DOHH2 (cell line): ENCODE measurements around the gene TGM2.
"Not testable (repeated sequence)": the region's sequence is repeated elsewhere in the genome, so short reads cannot be mapped to it uniquely, and the experiment has no call there.

Experiments used
- H3F3A ChIP-seq: fragments of 200-600 bp; sonication (generic), shearing (Covaris generic); 2 replicates; pipeline ENCODE4 v1.6.0; 2016; ENCODE audit warnings: antibody characterized with exemption, mild to moderate bottlenecking; ENCODE audit not compliant: control insufficient read depth, insufficient read depth
- H3K27ac ChIP-seq: fragments of 200-600 bp; sonication (generic); 2 replicates; pipeline ENCODE4 v1.5.1; 2014; ENCODE audit warnings: low read depth, mild to moderate bottlenecking, low read length, moderate library complexity
- H3K27me3 ChIP-seq: fragments of 200-600 bp; sonication (generic); 2 replicates; pipeline ENCODE4 v1.6.1; 2014; ENCODE audit warnings: mild to moderate bottlenecking, low read length, mixed read lengths; ENCODE audit not compliant: control insufficient read depth
- H3K36me3 ChIP-seq: fragments of 200-600 bp; sonication (generic); 2 replicates; pipeline ENCODE4 v1.6.1; 2014; ENCODE audit warnings: mild to moderate bottlenecking, low read length, moderate library complexity, mixed read lengths; ENCODE audit not compliant: control insufficient read depth
- H3K4me1 ChIP-seq: fragments of 200-600 bp; sonication (generic); 2 replicates; pipeline ENCODE4 v1.6.1; 2014; ENCODE audit warnings: mild to moderate bottlenecking, low read length, mixed read lengths; ENCODE audit not compliant: control insufficient read depth
- H3K4me2 ChIP-seq: fragments of 200-600 bp; sonication (generic); 2 replicates; pipeline ENCODE4 v1.6.0; 2014; ENCODE audit warnings: mild to moderate bottlenecking, low read length, moderate library complexity
- H3K4me3 ChIP-seq: fragments of 200-600 bp; sonication (generic); 2 replicates; pipeline ENCODE4 v1.5.1; 2014; ENCODE audit warnings: mild to moderate bottlenecking, low read length, mixed read lengths
- H3K79me2 ChIP-seq: fragments of 200-600 bp; sonication (generic); 2 replicates; pipeline ENCODE4 v1.6.1; 2014; ENCODE audit warnings: mild to moderate bottlenecking, low read length, mixed read lengths; ENCODE audit not compliant: control insufficient read depth
- H3K9me2 ChIP-seq: fragments of 200-600 bp; sonication (generic); replicated peaks from 2 replicates; pipeline ENCODE4 v1.6.1; 2014; ENCODE audit warnings: mild to moderate bottlenecking, low read length, mixed read lengths; ENCODE audit not compliant: control insufficient read depth
- H3K9me3 ChIP-seq: fragments of 200-600 bp; sonication (generic); 2 replicates; pipeline ENCODE4 v1.6.1; 2014; ENCODE audit warnings: antibody characterized with exemption, low read length, mixed read lengths; ENCODE audit not compliant: control insufficient read depth, insufficient read depth
- H4K20me1 ChIP-seq: fragments of 200-600 bp; sonication (generic); 2 replicates; pipeline ENCODE4 v1.6.0; 2014; ENCODE audit warnings: low read depth, mild to moderate bottlenecking, antibody characterized with exemption, low read length, moderate library complexity; ENCODE audit not compliant: control insufficient read depth, insufficient read depth
- EZH2phosphoT487 ChIP-seq: fragments of 200-600 bp; sonication (generic); IDR thresholded peaks from 2 replicates; pipeline ENCODE4 v1.6.1; 2017; ENCODE audit warnings: borderline replicate concordance, mild to moderate bottlenecking, antibody characterized with exemption, low read length, moderate library complexity, mixed read lengths
- TF ChIP-seq, protein P1 (sequence below): fragments of 200-600 bp; sonication (generic); IDR thresholded peaks from one replicate; pipeline ENCODE4 v1.5.1; 2014; ENCODE audit warnings: antibody characterized with exemption, mild to moderate bottlenecking, low read depth, low read length; ENCODE audit not compliant: poor library complexity, severe bottlenecking

TGM2 gene

DNA sequence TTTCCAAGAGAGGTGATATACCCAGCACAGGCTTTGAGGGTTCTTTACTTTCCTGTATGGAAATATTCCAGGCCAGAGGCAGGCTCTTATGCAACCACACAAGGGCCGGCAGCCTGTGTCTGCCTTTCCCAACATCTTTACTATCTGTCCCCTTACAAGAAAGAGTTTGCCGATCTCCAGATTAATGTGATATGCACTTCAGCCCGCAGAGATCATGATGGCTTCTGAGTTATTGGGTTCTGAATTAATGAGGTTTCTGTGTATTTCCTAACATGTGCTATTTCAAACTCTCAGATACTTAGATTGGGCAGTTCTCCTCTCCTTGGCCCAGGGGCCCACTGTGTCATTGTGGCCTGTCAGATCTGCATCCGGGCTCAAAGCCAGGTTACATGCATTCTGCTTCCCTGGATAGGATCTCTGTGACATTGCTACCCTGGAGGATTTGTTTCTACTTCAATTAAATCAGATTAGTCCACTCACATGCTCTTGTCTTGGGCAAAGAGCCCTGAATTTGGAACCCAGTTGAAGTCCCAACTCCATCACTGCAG is 56.6 kb downstream of the TGM2 start:
- Histone ChIP-seq H3K27me3 (no peaks in the 10 kb centered on the region), H3F3A (no peaks in the 10 kb centered on the region), H3K79me2 (no peaks in the 10 kb centered on the region), H3K4me1 (no peaks in the 10 kb centered on the region), H3K9me3 (no peaks in the 10 kb centered on the region), H3K9me2 (no peaks in the 10 kb centered on the region), H3K27ac (no peak overlapping the region), H4K20me1 (no peaks in the 10 kb centered on the region), H3K4me2 (no peak overlapping the region), H3K36me3 (no peaks in the 10 kb centered on the region), H3K4me3 (no peak overlapping the region)
- TF ChIP-seq, protein P1, sequence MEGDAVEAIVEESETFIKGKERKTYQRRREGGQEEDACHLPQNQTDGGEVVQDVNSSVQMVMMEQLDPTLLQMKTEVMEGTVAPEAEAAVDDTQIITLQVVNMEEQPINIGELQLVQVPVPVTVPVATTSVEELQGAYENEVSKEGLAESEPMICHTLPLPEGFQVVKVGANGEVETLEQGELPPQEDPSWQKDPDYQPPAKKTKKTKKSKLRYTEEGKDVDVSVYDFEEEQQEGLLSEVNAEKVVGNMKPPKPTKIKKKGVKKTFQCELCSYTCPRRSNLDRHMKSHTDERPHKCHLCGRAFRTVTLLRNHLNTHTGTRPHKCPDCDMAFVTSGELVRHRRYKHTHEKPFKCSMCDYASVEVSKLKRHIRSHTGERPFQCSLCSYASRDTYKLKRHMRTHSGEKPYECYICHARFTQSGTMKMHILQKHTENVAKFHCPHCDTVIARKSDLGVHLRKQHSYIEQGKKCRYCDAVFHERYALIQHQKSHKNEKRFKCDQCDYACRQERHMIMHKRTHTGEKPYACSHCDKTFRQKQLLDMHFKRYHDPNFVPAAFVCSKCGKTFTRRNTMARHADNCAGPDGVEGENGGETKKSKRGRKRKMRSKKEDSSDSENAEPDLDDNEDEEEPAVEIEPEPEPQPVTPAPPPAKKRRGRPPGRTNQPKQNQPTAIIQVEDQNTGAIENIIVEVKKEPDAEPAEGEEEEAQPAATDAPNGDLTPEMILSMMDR, result no peak
- no peak for TF ChIP-seq EZH2phosphoT487

DNA sequence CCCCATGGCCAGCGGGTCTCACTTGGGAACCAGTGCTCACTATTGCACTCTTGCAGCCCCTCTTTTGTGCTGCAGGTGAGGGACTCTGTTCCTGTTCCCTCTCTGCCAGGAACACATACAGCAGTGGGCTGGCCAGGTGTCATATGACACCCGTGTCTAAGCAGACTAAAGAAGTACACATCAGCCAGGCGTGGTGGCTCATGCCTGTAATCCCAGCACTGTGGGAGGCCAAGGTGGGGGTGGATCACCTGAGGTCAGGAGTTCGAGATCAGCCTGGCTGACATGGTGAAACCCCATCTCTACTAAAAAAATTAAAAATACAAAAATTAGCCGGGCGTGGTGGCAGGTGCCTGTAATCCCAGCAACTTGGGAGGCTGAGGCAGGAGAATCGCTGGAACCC is 57.2 kb downstream of the TGM2 start:
- not testable (repeated sequence) for H3K9me2 ChIP-seq, H3K27me3 ChIP-seq, H3K36me3 ChIP-seq, H3K4me1 ChIP-seq, H3K4me2 ChIP-seq, H3F3A ChIP-seq, H3K27ac ChIP-seq, H4K20me1 ChIP-seq, H3K79me2 ChIP-seq, H3K4me3 ChIP-seq, H3K9me3 ChIP-seq

DNA sequence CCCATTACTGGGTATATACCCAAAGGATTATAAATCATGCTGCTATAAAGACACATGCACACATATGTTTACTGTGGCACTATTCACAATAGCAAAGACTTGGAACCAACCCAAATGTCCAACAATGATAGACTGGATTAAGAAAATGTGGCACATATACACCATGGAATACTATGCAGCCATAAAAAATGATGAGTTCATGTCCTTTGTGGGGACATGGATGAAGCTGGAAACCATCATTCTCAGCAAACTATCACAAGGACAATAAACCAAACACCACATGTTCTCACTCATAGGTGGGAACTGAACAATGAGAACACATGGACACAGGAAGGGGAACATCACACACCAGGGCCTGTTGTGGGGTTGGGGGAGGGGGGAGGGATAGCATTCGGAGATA is 57.7 kb downstream of the TGM2 start:
- H3K4me2 ChIP-seq, H3F3A ChIP-seq, H3K27ac ChIP-seq, H3K9me2 ChIP-seq, H4K20me1 ChIP-seq, H3K9me3 ChIP-seq, H3K4me1 ChIP-seq, H3K27me3 ChIP-seq, H3K36me3 ChIP-seq, H3K79me2 ChIP-seq, H3K4me3 ChIP-seq: not testable (repeated sequence)

DNA sequence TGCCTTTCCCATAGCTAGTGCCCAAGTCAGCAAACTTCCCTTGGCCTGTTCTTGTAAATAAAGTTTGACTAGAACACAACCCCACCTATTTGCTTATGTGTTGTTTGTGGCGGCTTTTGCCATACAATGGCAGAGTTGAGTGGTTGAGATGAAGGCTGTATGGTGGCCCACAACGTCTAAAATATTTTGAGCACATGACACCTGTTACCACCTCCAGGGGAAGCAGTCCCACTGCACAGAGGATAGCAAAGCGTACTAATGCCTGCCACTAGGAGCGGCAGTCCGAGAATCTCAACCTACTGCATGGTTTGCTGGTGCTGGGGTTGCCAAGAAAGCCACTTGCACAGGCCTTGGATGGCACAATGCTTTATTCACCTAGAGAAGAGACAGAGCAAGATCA is 58.6 kb downstream of the TGM2 start:
- H3K4me1 ChIP-seq, result no peaks in the 10 kb centered on the region
- H3F3A ChIP-seq, result no peaks in the 10 kb centered on the region
- no peak overlapping the region for H3K4me2 ChIP-seq
- H3K27me3 ChIP-seq, result no peaks in the 10 kb centered on the region
- no peaks in the 10 kb centered on the region for H3K79me2 ChIP-seq
- no peak for TF ChIP-seq EZH2phosphoT487
- TF ChIP-seq, protein P1, result no peak
- H3K9me2 ChIP-seq, result no peaks in the 10 kb centered on the region
- H4K20me1 ChIP-seq, result no peaks in the 10 kb centered on the region
- H3K27ac ChIP-seq, result no peak overlapping the region
- no peak overlapping the region for H3K4me3 ChIP-seq
- H3K36me3 ChIP-seq, result no peaks in the 10 kb centered on the region
- peaks cover 5% of the 10 kb centered on the region; the same call in 1 of the 2 replicates for H3K9me3 ChIP-seq
